Stimulated activated CD4-positive, alpha-beta T cell treated with anti-CD3 and anti-CD28 coated beads, Interleukin-2, amount 100 ng/mL, for 4 hours (primary cell): Measurements from ENCODE around the gene PTPRU.
A peak's percentile ranks its signal among the peaks of the same experiment; 100 is the strongest.

ENCODE experiments used
- DNase-seq: peaks from one replicate; pipeline ENCODE4 v3.0.0-alpha.2; 2020; ENCODE audit warnings: low read depth

Gene PTPRU

GRCh38 chr1:29235955-29236711 is at the start of gene PTPRU:
PTPRU (plus strand) TSS chr1:29236522; CDS start chr1:29236645, 123 bp downstream.
- DNase-seq, result peak; percentile 70

- no peak for DNase-seq
Observed at GRCh38 chr1:29186707-29187106, 49.6 kb upstream of the PTPRU start.

GRCh38 chr1:29190718-29191117 is 45.6 kb upstream of the PTPRU start:
- no peak for DNase-seq

GRCh38 chr1:29193879-29194455 is 42.4 kb upstream of the PTPRU start:
- DNase-seq, result no peak

- no peak for DNase-seq
Observed at GRCh38 chr1:29195881-29196291, 40.4 kb upstream of the PTPRU start.

GRCh38 chr1:29196863-29197589 is 39.3 kb upstream of the PTPRU start:
- DNase-seq, result no peak

- DNase-seq, result peak; percentile 15
Observed at GRCh38 chr1:29197590-29197924, 38.8 kb upstream of the PTPRU start.

- no peak for DNase-seq
Observed at GRCh38 chr1:29197993-29198392, 38.3 kb upstream of the PTPRU start.

GRCh38 chr1:29200906-29201594 is 35.3 kb upstream of the PTPRU start:
- no peak for DNase-seq

GRCh38 chr1:29201595-29202051 is 34.7 kb upstream of the PTPRU start:
- DNase-seq, result no peak

GRCh38 chr1:29202053-29202452 is 34.3 kb upstream of the PTPRU start:
- no peak for DNase-seq

GRCh38 chr1:29202584-29203340 is 33.6 kb upstream of the PTPRU start:
- DNase-seq, result peak; percentile 78

GRCh38 chr1:29208442-29208841 is 27.9 kb upstream of the PTPRU start:
- DNase-seq, result no peak

- no peak for DNase-seq
Observed at GRCh38 chr1:29209173-29209572, 27.1 kb upstream of the PTPRU start.

GRCh38 chr1:29210278-29211085 is 25.8 kb upstream of the PTPRU start:
- no peak for DNase-seq

GRCh38 chr1:29211086-29212030 is 25.0 kb upstream of the PTPRU start:
- DNase-seq, result no peak

- DNase-seq, result no peak
Observed at GRCh38 chr1:29213055-29213454, 23.3 kb upstream of the PTPRU start.

GRCh38 chr1:29217633-29218032 is 18.7 kb upstream of the PTPRU start:
- DNase-seq, result no peak

- DNase-seq, result no peak
Observed at GRCh38 chr1:29218223-29218622, 18.1 kb upstream of the PTPRU start.

GRCh38 chr1:29221296-29221695 is 15.0 kb upstream of the PTPRU start:
- DNase-seq, result no peak
